GM23338 (cell line): Measurements from ENCODE around the gene TTF1. TPM values are rescaled to one million over a fixed set of nuclear protein-coding genes. Genes with fewer than 3 reads are reported as not detected.

Source experiments
- ATAC-seq: fragments of 200-7000 bp; cut with Tn5 transposase; 3 replicates; pipeline ENCODE4 v1.9.1; 2020
- DNase-seq: peaks from one replicate; pipeline ENCODE4 v3.0.0-alpha.2; 2015; ENCODE audit warnings: low spot score
- H2AFZ ChIP-seq: fragments of 200-600 bp; sonication (generic); 2 replicates; pipeline ENCODE4 v1.8.0; 2016; ENCODE audit warnings: antibody characterized with exemption, mild to moderate bottlenecking, moderate library complexity
- H3F3A ChIP-seq: fragments of 200-600 bp; sonication (generic); replicated peaks from 2 replicates; pipeline ENCODE4 v1.8.0; 2017; ENCODE audit warnings: antibody characterized with exemption, mixed run types, low read depth
- H3K27ac ChIP-seq: fragments of 200-600 bp; sonication (generic); 2 replicates; pipeline ENCODE4 v1.6.1; 2016; ENCODE audit warnings: low read depth
- H3K27me3 ChIP-seq: fragments of 200-600 bp; sonication (generic); 2 replicates; pipeline ENCODE4 v1.8.0; 2016; ENCODE audit warnings: mild to moderate bottlenecking, mixed run types, moderate library complexity; ENCODE audit not compliant: insufficient read depth
- H3K36me3 ChIP-seq: fragments of 200-600 bp; sonication (generic); 2 replicates; pipeline ENCODE4 v1.8.0; 2016; ENCODE audit warnings: mild to moderate bottlenecking; ENCODE audit not compliant: insufficient read depth
- H3K4me1 ChIP-seq: fragments of 200-600 bp; sonication (generic); 2 replicates; pipeline ENCODE4 v1.8.0; 2016; ENCODE audit warnings: mild to moderate bottlenecking, moderate library complexity; ENCODE audit not compliant: insufficient read depth
- H3K4me2 ChIP-seq: fragments of 200-600 bp; sonication (generic); 2 replicates; pipeline ENCODE4 v1.7.1; 2017; ENCODE audit warnings: mixed run types
- H3K4me3 ChIP-seq: fragments of 200-600 bp; sonication (generic); 2 replicates; pipeline ENCODE4 v1.6.1; 2016; ENCODE audit warnings: mixed run types
- H3K79me2 ChIP-seq: fragments of 200-600 bp; sonication (generic); replicated peaks from 2 replicates; pipeline ENCODE4 v1.8.0; 2017; ENCODE audit warnings: mild to moderate bottlenecking; ENCODE audit not compliant: insufficient read depth
- H3K9me2 ChIP-seq: fragments of 200-600 bp; sonication (generic); 2 replicates; pipeline ENCODE4 v1.8.0; 2017; ENCODE audit not compliant: insufficient read depth
- H4K20me1 ChIP-seq: fragments of 200-600 bp; sonication (generic); replicated peaks from 2 replicates; pipeline ENCODE4 v1.8.0; 2017; ENCODE audit warnings: mild to moderate bottlenecking; ENCODE audit not compliant: insufficient read depth
- H3K27ac Mint-ChIP-seq: 2 replicates; pipeline ENCODE4 v1.8.0; 2020; ENCODE audit warnings: inconsistent platforms, mild to moderate bottlenecking, moderate library complexity, mixed read lengths
- H3K27me3 Mint-ChIP-seq: 3 replicates; pipeline ENCODE4 v1.8.0; 2022; ENCODE audit warnings: low read depth, mild to moderate bottlenecking, moderate library complexity, mixed read lengths, inconsistent platforms; ENCODE audit not compliant: insufficient read depth, poor library complexity
- H3K36me3 Mint-ChIP-seq: 3 replicates; pipeline ENCODE4 v1.8.0; 2021; ENCODE audit warnings: low read depth, mild to moderate bottlenecking, inconsistent platforms, moderate library complexity, mixed read lengths
- H3K4me1 Mint-ChIP-seq: 3 replicates; pipeline ENCODE4 v1.8.0; 2020; ENCODE audit warnings: mild to moderate bottlenecking, inconsistent platforms, mixed read lengths
- H3K4me3 Mint-ChIP-seq: 3 replicates; pipeline ENCODE4 v1.8.0; 2021; ENCODE audit warnings: moderate library complexity, mild to moderate bottlenecking, inconsistent platforms, mixed read lengths
- H3K9me3 Mint-ChIP-seq: 3 replicates; pipeline ENCODE4 v1.8.0; 2020; ENCODE audit warnings: moderate library complexity, mild to moderate bottlenecking, inconsistent platforms, mixed read lengths
- CREB1 ChIP-seq: fragments of 250-450 bp; sonication (Bioruptor Pico); IDR thresholded peaks from 2 replicates; pipeline ENCODE4 v1.5.0; 2020; ENCODE audit warnings: low read depth, mild to moderate bottlenecking, moderate library complexity
- CTCF ChIP-seq, 2 experiments: fragments of 200-600 bp in 1 of 2; sonication (generic) in 1 of 2; conservative IDR thresholded peaks; 2 replicates each; pipeline versions ENCODE4 v1.5.1 to v1.6.1; 2016 to 2017; ENCODE audit warnings: antibody characterized with exemption in 2 of 2, low read depth in 2 of 2, mild to moderate bottlenecking in 2 of 2, moderate library complexity in 1 of 2
- EZH2 ChIP-seq: fragments of 200-600 bp; sonication (generic); IDR thresholded peaks from one replicate; pipeline ENCODE4 v1.8.0; 2017; ENCODE audit warnings: antibody characterized with exemption, mild to moderate bottlenecking, low read depth; ENCODE audit not compliant: unreplicated experiment
- EZH2phosphoT487 ChIP-seq: fragments of 200-600 bp; sonication (generic); IDR thresholded peaks from one replicate; pipeline ENCODE4 v1.8.1; 2018; ENCODE audit warnings: antibody characterized with exemption; ENCODE audit not compliant: unreplicated experiment
- JUNB ChIP-seq: IDR thresholded peaks from one replicate; pipeline ENCODE4 v1.6.1; 2016; ENCODE audit warnings: antibody characterized with exemption; ENCODE audit not compliant: unreplicated experiment
- NANOG ChIP-seq: IDR thresholded peaks from 2 replicates; pipeline ENCODE4 v1.6.1; 2016; ENCODE audit warnings: antibody characterized with exemption, borderline replicate concordance
- POLR2AphosphoS5 ChIP-seq: IDR thresholded peaks from 2 replicates; pipeline ENCODE4 v1.6.1; 2016; ENCODE audit warnings: antibody characterized with exemption, low read depth
- STAT1 ChIP-seq: IDR thresholded peaks from one replicate; pipeline ENCODE4 v1.6.1; 2016; ENCODE audit warnings: antibody characterized with exemption; ENCODE audit not compliant: unreplicated experiment
- ZNF114 ChIP-seq: fragments of 250-450 bp; sonication (Bioruptor Pico); IDR thresholded peaks from 2 replicates; pipeline ENCODE4 v1.5.0; 2020; ENCODE audit warnings: mild to moderate bottlenecking, moderate library complexity
- ZNF331 ChIP-seq: fragments of 250-450 bp; sonication (Bioruptor Pico); IDR thresholded peaks from 2 replicates; pipeline ENCODE4 v1.5.0; 2020; ENCODE audit warnings: low read depth, mild to moderate bottlenecking, moderate library complexity
- ZNF462 ChIP-seq: fragments of 250-450 bp; sonication (Bioruptor Pico); IDR thresholded peaks from 2 replicates; pipeline ENCODE4 v1.5.0; 2020; ENCODE audit warnings: mild to moderate bottlenecking, moderate library complexity
- polyA plus RNA-seq: library from polyadenylated mRNA; unstranded; fragments of >200 nt; fragmentation: Nextera tagmentation; extraction: Ambion mirVana; gene quantifications from 2 replicates; pipeline ENCODE4 v1.2.1, GENCODE V29; 2016
- total RNA-seq: library from RNA; depleted of rRNA; stranded (reverse); fragments of >200 nt; shearing (Covaris generic); gene quantifications from 2 replicates; pipeline ENCODE4 v1.2.3, GENCODE V29; 2014

Gene TTF1
- total and polyA plus RNA-seq, 2 experiments from 2014 or later: 14.9 to 25.0 TPM

- H3K9me2 ChIP-seq: no peaks in the 10 kb centered on the region
- no peaks in the 10 kb centered on the region for H3K36me3 ChIP-seq
- no peaks in the 10 kb centered on the region for H3K79me2 ChIP-seq
- Mint-ChIP-seq H3K36me3 (no peaks in the 10 kb centered on the region), H3K27me3 (peaks cover 31% of the 10 kb centered on the region), H3K4me1 (peaks cover 24% of the 10 kb centered on the region), H3K9me3 (no peaks in the 10 kb centered on the region), H3K4me3 (no peak overlapping the region), H3K27ac (no peak overlapping the region)
- no peaks in the 10 kb centered on the region for H3F3A ChIP-seq
- TF ChIP-seq POLR2AphosphoS5: no peak
- TF ChIP-seq CREB1 (CRISPR knock-in tag): no peak
- TF ChIP-seq ZNF114 (CRISPR knock-in tag): no peak
- no peak for TF ChIP-seq STAT1
- no peak for TF ChIP-seq ZNF462 (CRISPR knock-in tag)
- no peak for TF ChIP-seq ZNF331 (CRISPR knock-in tag)
- no peak for TF ChIP-seq EZH2phosphoT487
- no peak for TF ChIP-seq NANOG
- no peak for TF ChIP-seq JUNB
- TF ChIP-seq CTCF (conservative IDR thresholded peaks at IDR 0.05; ENCODE audit: low read depth in 2 of 2): no peak
- no peak for TF ChIP-seq EZH2
- no peak for ATAC-seq
- peaks cover 22% of the 10 kb centered on the region for H3K4me1 ChIP-seq
- no peak for DNase-seq
- no peaks in the 10 kb centered on the region; the same call in 1 of the 2 replicates for H4K20me1 ChIP-seq
- no peak overlapping the region for H2AFZ ChIP-seq
- 0 out of 2 replicates have a peak overlapping the region, but pooled peaks have one; percentile 35 for H3K4me2 ChIP-seq
- H3K4me3 ChIP-seq: no peak overlapping the region
- H3K27me3 ChIP-seq: peaks cover 18% of the 10 kb centered on the region
- H3K27ac ChIP-seq: no peak overlapping the region
Observed at GRCh38 chr9:132413926-132414325, 7.3 kb upstream of the TTF1 start.
